Measurements from ENCODE around the gene IFT81. TPM values are rescaled to one million over a fixed set of nuclear protein-coding genes. Genes with fewer than 3 reads are reported as not detected.

IFT81 gene
- total and polyA plus RNA-seq, 2 of the 13 experiments (the other 11 are each of a cell fraction or from before 2014, with no cell fraction given) = 4.2 to 13.0 TPM

DNA sequence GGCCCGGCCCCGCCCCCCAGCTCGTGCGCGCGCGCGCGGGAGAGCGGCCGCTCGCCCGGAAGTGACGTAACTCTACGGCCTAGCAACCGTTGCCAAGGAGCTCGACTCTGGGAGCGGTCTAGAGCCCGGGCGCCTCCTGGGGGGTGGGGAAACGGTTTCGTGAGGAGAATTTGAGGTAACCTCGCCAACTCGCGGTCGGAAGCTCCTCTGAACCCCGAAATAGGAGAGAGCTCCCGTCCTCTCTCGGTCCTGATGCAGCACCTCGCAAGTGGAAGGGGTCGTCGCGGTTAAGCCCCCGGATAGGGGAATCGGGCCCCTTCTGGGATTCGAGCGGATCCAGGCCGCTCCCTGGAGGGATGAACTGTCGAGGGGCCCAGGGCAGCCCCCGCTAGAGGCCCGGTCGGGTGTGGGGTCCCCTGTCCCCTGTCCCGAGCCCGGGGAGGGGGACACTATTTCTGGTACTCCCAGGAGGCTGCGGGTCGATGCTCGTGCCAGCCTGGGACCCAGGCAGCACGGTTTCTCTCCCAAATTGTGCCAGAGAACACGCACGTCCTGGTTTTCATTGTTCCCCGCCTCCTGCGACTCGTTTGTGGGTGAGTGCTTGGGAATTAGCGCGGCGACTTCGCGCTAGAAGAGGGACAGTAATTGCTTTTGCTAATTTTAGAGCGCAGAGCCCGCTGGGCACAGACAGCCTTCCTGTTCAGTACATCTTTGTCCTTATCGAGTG, at the start of gene IFT81 (continued):
- TF ChIP-seq, protein P1, sequence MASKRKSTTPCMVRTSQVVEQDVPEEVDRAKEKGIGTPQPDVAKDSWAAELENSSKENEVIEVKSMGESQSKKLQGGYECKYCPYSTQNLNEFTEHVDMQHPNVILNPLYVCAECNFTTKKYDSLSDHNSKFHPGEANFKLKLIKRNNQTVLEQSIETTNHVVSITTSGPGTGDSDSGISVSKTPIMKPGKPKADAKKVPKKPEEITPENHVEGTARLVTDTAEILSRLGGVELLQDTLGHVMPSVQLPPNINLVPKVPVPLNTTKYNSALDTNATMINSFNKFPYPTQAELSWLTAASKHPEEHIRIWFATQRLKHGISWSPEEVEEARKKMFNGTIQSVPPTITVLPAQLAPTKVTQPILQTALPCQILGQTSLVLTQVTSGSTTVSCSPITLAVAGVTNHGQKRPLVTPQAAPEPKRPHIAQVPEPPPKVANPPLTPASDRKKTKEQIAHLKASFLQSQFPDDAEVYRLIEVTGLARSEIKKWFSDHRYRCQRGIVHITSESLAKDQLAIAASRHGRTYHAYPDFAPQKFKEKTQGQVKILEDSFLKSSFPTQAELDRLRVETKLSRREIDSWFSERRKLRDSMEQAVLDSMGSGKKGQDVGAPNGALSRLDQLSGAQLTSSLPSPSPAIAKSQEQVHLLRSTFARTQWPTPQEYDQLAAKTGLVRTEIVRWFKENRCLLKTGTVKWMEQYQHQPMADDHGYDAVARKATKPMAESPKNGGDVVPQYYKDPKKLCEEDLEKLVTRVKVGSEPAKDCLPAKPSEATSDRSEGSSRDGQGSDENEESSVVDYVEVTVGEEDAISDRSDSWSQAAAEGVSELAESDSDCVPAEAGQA (IDR thresholded peaks at IDR 0.05; ENCODE audit: low read depth) = no peak
- TF ChIP-seq, protein P1 (CRISPR knock-in tag; IDR thresholded peaks at IDR 0.05; ENCODE audit: borderline replicate concordance) = no peak
- no peak for TF ChIP-seq KAT7 (CRISPR knock-in tag; IDR thresholded peaks at IDR 0.05; ENCODE audit: borderline replicate concordance)
- TF ChIP-seq, protein P2, sequence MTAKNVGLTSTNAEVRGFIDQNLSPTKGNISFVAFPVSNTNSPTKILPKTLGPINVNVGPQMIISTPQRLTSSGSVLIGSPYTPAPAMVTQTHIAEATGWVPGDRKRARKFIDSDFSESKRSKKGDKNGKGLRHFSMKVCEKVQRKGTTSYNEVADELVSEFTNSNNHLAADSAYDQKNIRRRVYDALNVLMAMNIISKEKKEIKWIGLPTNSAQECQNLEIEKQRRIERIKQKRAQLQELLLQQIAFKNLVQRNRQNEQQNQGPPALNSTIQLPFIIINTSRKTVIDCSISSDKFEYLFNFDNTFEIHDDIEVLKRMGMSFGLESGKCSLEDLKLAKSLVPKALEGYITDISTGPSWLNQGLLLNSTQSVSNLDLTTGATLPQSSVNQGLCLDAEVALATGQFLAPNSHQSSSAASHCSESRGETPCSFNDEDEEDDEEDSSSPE (CRISPR knock-in tag; IDR thresholded peaks at IDR 0.05) = peak; percentile 40; the same call in 1 of the 2 replicates
- TF ChIP-seq HOXA7 (CRISPR knock-in tag; IDR thresholded peaks at IDR 0.05) = no peak
- no peak for TF ChIP-seq SMAD3 (CRISPR knock-in tag; IDR thresholded peaks at IDR 0.05)
- TF ChIP-seq, protein P3, sequence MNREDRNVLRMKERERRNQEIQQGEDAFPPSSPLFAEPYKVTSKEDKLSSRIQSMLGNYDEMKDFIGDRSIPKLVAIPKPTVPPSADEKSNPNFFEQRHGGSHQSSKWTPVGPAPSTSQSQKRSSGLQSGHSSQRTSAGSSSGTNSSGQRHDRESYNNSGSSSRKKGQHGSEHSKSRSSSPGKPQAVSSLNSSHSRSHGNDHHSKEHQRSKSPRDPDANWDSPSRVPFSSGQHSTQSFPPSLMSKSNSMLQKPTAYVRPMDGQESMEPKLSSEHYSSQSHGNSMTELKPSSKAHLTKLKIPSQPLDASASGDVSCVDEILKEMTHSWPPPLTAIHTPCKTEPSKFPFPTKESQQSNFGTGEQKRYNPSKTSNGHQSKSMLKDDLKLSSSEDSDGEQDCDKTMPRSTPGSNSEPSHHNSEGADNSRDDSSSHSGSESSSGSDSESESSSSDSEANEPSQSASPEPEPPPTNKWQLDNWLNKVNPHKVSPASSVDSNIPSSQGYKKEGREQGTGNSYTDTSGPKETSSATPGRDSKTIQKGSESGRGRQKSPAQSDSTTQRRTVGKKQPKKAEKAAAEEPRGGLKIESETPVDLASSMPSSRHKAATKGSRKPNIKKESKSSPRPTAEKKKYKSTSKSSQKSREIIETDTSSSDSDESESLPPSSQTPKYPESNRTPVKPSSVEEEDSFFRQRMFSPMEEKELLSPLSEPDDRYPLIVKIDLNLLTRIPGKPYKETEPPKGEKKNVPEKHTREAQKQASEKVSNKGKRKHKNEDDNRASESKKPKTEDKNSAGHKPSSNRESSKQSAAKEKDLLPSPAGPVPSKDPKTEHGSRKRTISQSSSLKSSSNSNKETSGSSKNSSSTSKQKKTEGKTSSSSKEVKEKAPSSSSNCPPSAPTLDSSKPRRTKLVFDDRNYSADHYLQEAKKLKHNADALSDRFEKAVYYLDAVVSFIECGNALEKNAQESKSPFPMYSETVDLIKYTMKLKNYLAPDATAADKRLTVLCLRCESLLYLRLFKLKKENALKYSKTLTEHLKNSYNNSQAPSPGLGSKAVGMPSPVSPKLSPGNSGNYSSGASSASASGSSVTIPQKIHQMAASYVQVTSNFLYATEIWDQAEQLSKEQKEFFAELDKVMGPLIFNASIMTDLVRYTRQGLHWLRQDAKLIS (CRISPR knock-in tag; IDR thresholded peaks at IDR 0.05) = no peak
- TF ChIP-seq SP4 (CRISPR knock-in tag; IDR thresholded peaks at IDR 0.05) = peak; percentile 60
- TF ChIP-seq SALL1 (CRISPR knock-in tag; IDR thresholded peaks at IDR 0.05) = peak; percentile 29; the same call in 1 of the 2 replicates
- peak; percentile 52; the same call in 1 of the 2 replicates for TF ChIP-seq ZNF205 (CRISPR knock-in tag; IDR thresholded peaks at IDR 0.05)
- no peak for TF ChIP-seq JARID2 (CRISPR knock-in tag; IDR thresholded peaks at IDR 0.05; ENCODE audit: insufficient replicate concordance)
- TF ChIP-seq DNMT1 (CRISPR knock-in tag; IDR thresholded peaks at IDR 0.05) = no peak
- TF ChIP-seq ZNF296 (CRISPR knock-in tag; conservative IDR thresholded peaks at IDR 0.05) = no peak
- no peak for TF ChIP-seq KDM6A (CRISPR knock-in tag; IDR thresholded peaks at IDR 0.05; ENCODE audit: low read depth)
- no peak for TF ChIP-seq PHF5A (CRISPR knock-in tag; IDR thresholded peaks at IDR 0.05; ENCODE audit: low read depth, unreplicated experiment)
- TF ChIP-seq, protein P4, sequence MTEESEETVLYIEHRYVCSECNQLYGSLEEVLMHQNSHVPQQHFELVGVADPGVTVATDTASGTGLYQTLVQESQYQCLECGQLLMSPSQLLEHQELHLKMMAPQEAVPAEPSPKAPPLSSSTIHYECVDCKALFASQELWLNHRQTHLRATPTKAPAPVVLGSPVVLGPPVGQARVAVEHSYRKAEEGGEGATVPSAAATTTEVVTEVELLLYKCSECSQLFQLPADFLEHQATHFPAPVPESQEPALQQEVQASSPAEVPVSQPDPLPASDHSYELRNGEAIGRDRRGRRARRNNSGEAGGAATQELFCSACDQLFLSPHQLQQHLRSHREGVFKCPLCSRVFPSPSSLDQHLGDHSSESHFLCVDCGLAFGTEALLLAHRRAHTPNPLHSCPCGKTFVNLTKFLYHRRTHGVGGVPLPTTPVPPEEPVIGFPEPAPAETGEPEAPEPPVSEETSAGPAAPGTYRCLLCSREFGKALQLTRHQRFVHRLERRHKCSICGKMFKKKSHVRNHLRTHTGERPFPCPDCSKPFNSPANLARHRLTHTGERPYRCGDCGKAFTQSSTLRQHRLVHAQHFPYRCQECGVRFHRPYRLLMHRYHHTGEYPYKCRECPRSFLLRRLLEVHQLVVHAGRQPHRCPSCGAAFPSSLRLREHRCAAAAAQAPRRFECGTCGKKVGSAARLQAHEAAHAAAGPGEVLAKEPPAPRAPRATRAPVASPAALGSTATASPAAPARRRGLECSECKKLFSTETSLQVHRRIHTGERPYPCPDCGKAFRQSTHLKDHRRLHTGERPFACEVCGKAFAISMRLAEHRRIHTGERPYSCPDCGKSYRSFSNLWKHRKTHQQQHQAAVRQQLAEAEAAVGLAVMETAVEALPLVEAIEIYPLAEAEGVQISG (CRISPR knock-in tag; IDR thresholded peaks at IDR 0.05) = 0 out of 2 replicates have a peak, but pooled peaks have one; percentile 22

Measured in HepG2 (cell line).